Mesothelial cell of epicardium (in vitro differentiated cells): Measurements from ENCODE around the gene HIVEP3. TPM values are rescaled to one million over a fixed set of nuclear protein-coding genes. Genes with fewer than 3 reads are reported as not detected.
"Not testable (repeated sequence)": the region's sequence is repeated elsewhere in the genome, so short reads cannot be mapped to it uniquely, and the experiment has no call there.

Experiments used
- DNase-seq, 2 experiments: peaks; one replicate each; pipeline ENCODE4 v3.0.0; 2021; ENCODE audit warnings: low spot score in 2 of 2; ENCODE audit not compliant: unreplicated experiment in 2 of 2
- H3K27ac Mint-ChIP-seq: 2 replicates; pipeline ENCODE4 v1.8.0; 2021; ENCODE audit warnings: mixed read lengths
- H3K27me3 Mint-ChIP-seq: 2 replicates; pipeline ENCODE4 v1.8.0; 2021; ENCODE audit warnings: low read depth, mixed read lengths
- H3K36me3 Mint-ChIP-seq: 2 replicates; pipeline ENCODE4 v1.8.0; 2021; ENCODE audit warnings: mixed read lengths
- H3K4me1 Mint-ChIP-seq: 2 replicates; pipeline ENCODE4 v1.8.0; 2021; ENCODE audit warnings: mixed read lengths
- H3K4me3 Mint-ChIP-seq: 2 replicates; pipeline ENCODE4 v1.8.0; 2021; ENCODE audit warnings: mild to moderate bottlenecking, moderate library complexity, mixed read lengths
- H3K9me3 Mint-ChIP-seq: 2 replicates; pipeline ENCODE4 v1.8.0; 2021; ENCODE audit warnings: mixed read lengths
- total RNA-seq: library from RNA; stranded (reverse); gene quantifications from 3 replicates; pipeline ENCODE4 v1.2.1, GENCODE V29; 2021
- TF ChIP-seq, protein P1 (sequence below): fragments of 200-600 bp; sonication (generic); IDR thresholded peaks from one replicate; pipeline ENCODE4 v1.5.0; 2021; ENCODE audit warnings: antibody characterized with exemption; ENCODE audit not compliant: unreplicated experiment

HIVEP3 gene
- total RNA-seq, 1 donor from 2014 or later, result 8.9 TPM

DNA sequence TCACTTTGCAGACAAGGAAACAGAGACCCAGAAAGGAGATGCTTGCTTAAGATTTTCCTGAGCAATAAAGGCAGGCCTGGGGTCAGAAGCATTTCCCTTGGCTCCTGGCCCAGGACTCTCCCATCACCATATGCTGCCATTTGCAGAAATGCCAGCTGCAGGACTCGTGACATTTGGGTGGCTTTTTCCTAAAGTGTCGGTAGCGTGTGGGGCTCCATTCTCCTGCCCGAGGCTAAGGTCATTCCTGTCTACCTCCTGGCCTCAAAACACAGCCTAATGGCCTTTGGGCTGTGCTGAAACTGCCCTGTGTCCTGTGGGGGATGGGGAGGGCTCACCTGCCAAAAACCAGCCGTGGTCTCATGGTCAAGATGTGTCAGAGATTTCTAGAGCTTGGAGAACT lies 218.1 kb downstream of the HIVEP3 start:
- no peak for DNase-seq
- no peak overlapping the region for H3K4me3 Mint-ChIP-seq
- no peak overlapping the region for H3K27ac Mint-ChIP-seq
- no peaks in the 10 kb centered on the region for H3K36me3 Mint-ChIP-seq
- H3K9me3 Mint-ChIP-seq, result no peaks in the 10 kb centered on the region
- H3K27me3 Mint-ChIP-seq, result no peaks in the 10 kb centered on the region
- TF ChIP-seq, protein P1, sequence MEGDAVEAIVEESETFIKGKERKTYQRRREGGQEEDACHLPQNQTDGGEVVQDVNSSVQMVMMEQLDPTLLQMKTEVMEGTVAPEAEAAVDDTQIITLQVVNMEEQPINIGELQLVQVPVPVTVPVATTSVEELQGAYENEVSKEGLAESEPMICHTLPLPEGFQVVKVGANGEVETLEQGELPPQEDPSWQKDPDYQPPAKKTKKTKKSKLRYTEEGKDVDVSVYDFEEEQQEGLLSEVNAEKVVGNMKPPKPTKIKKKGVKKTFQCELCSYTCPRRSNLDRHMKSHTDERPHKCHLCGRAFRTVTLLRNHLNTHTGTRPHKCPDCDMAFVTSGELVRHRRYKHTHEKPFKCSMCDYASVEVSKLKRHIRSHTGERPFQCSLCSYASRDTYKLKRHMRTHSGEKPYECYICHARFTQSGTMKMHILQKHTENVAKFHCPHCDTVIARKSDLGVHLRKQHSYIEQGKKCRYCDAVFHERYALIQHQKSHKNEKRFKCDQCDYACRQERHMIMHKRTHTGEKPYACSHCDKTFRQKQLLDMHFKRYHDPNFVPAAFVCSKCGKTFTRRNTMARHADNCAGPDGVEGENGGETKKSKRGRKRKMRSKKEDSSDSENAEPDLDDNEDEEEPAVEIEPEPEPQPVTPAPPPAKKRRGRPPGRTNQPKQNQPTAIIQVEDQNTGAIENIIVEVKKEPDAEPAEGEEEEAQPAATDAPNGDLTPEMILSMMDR, result no peak
- H3K4me1 Mint-ChIP-seq, result no peaks in the 10 kb centered on the region

DNA sequence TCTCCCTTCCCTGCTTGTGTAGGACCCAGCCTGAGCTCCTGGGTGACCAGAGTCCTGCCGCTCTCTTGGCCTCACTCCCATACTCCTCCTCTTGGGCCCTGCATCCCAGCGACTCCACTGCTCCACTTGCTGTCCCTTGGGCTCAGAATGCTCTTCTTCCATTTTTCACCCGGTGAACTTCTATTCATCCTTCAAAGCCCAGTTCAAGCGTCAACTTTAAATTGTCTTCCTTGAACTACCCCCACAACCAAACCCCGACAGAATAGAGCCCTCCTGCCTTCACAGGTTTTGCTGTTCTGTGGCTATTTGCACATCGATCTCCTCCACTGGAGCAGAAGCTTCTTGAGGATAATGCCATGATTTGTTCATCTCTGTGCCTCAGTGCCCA lies 218.9 kb downstream of the HIVEP3 start:
- no peak overlapping the region for H3K27ac Mint-ChIP-seq
- H3K4me3 Mint-ChIP-seq, result no peak overlapping the region
- no peaks in the 10 kb centered on the region for H3K9me3 Mint-ChIP-seq
- H3K27me3 Mint-ChIP-seq, result no peaks in the 10 kb centered on the region
- no peaks in the 10 kb centered on the region for H3K36me3 Mint-ChIP-seq
- DNase-seq, result no peak
- TF ChIP-seq, protein P1, result no peak
- H3K4me1 Mint-ChIP-seq, result no peaks in the 10 kb centered on the region

DNA sequence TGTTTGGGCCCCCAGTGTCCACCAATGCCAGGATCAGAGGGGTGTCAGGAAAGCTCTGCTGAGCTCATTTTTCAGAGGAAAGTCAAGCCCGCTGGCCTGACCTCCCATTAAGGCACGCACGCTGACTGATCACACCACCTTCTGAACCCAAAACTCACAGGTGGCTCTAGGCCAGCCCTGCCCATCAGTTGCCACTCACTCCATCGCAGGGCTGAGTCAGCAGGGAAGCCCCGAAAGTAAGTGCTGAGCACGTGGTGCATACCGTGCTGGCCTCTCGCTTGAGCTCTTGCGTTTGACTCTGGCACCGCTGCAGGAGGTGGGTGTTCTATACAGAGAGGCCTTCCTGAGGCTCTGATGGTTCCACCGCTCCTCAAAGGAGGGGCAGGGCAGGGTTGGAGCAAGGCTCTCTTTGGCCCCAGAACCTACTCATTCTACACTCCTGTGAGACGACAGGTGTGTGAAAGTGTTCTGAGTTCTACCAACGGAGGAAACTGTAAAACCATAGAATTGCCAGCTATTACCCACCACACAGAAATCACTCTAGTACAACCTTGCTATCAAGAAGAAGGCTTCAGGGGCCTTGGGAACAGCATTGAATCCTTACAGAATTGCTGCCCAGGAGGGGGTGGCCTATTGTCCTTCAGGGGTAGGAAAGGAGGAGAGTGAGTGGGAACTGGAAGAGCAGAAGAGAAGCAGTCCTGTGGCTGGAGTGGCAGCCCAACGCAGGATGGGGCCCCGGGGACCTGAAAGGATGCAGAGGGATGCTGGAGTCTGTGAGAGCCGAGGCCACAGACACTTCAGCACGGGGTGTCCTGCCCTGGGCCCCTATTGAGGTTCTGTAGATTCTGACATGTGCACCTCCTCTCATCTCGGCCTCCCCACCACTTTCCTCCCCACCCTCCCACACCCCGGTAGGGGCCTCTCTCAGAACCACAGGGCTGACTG lies 219.5 kb downstream of the HIVEP3 start:
- TF ChIP-seq, protein P1, result no peak
- Mint-ChIP-seq H3K9me3 (no peaks in the 10 kb centered on the region), H3K36me3 (no peaks in the 10 kb centered on the region), H3K27ac (no peak overlapping the region), H3K4me3 (no peak overlapping the region), H3K27me3 (no peaks in the 10 kb centered on the region), H3K4me1 (no peaks in the 10 kb centered on the region)
- no peak for DNase-seq

DNA sequence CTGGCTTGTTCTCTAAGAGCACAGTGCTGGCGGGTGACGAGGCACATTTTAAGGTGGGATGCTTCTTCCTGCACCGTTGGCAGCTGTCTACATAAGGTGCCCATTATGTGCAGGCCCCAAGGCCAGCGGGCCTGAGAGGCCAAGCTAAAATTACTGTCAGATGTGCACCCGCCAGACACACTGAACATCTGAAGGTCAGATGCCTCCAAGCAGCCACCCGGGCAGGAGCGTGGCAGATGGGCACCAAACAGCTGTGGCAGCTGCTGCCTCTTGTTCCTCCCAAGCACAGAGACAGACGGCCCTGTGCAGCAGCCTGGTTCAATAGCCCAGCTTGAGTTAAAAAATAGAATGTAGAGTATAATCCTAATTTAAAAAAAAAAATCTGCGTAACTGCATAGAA lies 222.3 kb downstream of the HIVEP3 start:
- TF ChIP-seq, protein P1, result no peak
- H3K4me1 Mint-ChIP-seq, result no peaks in the 10 kb centered on the region
- no peak for DNase-seq
- H3K27me3 Mint-ChIP-seq, result no peaks in the 10 kb centered on the region
- no peaks in the 10 kb centered on the region for H3K9me3 Mint-ChIP-seq
- H3K36me3 Mint-ChIP-seq, result no peaks in the 10 kb centered on the region
- H3K27ac Mint-ChIP-seq, result no peak overlapping the region
- no peak overlapping the region for H3K4me3 Mint-ChIP-seq

DNA sequence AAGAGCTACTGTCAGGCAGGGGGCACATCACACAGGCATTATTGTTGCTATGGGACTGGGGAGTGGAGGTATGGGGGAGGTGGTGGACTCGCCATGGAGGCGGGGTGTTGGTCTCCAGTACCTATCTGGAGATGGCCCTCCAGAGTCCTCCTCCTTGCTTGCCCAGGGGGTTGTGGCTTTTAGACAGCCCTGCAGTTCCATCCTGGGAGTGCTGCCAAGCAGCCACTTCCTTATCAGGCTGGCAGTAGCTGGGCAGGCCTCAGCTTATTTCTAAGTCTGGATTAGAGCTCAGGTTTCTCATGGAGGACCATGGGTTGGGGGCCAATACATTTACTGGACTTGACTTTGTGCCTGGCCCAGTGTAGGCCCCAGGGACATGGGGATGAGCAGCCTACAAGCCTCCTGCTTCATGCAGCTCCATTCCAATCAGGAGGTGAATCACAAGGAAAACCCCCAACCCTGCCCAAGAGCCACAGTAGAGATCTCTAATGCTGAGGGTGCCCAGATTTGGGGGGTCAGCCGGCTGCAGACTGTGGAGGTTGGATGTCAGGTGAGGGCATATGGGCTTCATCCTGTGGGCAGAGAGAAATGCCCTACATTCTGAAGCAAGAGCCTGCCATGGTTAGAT lies 223.5 kb downstream of the HIVEP3 start:
- TF ChIP-seq, protein P1, result no peak
- no peaks in the 10 kb centered on the region for H3K36me3 Mint-ChIP-seq
- no peaks in the 10 kb centered on the region for H3K4me1 Mint-ChIP-seq
- no peaks in the 10 kb centered on the region for H3K9me3 Mint-ChIP-seq
- H3K27ac Mint-ChIP-seq, result no peak overlapping the region
- no peak for DNase-seq
- no peaks in the 10 kb centered on the region for H3K27me3 Mint-ChIP-seq
- H3K4me3 Mint-ChIP-seq, result no peak overlapping the region

DNA sequence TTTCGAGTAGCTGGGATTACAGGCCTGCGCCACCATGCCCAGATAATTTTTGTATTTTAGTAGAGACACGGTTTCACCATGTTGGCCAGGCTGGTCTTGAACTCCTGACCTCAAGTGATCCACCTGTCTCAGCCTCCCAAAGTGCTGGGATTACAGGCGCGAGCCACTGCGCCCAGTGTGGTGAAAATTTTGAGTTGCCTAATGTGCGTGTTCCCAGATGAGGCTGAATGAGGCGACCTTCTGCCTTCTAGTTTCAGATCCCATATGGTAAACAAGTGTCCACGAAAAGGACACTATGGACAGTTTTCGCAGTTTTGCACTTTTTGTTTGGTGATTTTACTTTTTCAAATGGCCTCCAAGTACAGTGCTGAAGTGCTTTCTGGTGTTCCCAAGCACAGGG lies 226.8 kb downstream of the HIVEP3 start:
- H3K9me3 Mint-ChIP-seq, H3K4me1 Mint-ChIP-seq, H3K4me3 Mint-ChIP-seq, DNase-seq, H3K36me3 Mint-ChIP-seq, H3K27me3 Mint-ChIP-seq, H3K27ac Mint-ChIP-seq: not testable (repeated sequence)
